NCI-H774 (cell line): Measurements from ENCODE around the gene TMPRSS7.
A peak's percentile ranks its signal among the peaks of the same experiment; 100 is the strongest.
"Not testable (repeated sequence)": the region's sequence is repeated elsewhere in the genome, so short reads cannot be mapped to it uniquely, and the experiment has no call there.

Experiments used
- DNase-seq: peaks from one replicate; lab custom pipeline; 2025; lab: John Stamatoyannopoulos, UW

Gene TMPRSS7

DNA sequence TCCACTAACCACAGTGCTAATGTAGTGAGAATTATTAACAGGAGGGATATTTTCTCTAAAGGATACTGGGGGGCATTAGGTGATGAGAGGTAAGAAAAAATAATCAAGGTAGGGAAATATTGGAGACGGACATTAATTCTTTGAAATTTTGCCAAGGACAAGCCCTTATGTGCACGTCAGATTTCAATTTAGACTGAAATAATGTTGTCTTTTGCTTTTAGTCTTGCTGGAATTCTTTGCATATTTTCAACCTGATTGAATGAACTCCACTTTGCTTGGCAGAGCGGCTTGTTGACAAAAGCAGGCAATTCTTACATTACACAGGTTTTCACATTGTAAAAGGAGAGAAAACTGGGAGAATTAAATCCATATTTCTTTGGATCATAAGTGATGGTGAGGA lies 26.6 kb downstream of the TMPRSS7 start:
- DNase-seq: no peak

DNA sequence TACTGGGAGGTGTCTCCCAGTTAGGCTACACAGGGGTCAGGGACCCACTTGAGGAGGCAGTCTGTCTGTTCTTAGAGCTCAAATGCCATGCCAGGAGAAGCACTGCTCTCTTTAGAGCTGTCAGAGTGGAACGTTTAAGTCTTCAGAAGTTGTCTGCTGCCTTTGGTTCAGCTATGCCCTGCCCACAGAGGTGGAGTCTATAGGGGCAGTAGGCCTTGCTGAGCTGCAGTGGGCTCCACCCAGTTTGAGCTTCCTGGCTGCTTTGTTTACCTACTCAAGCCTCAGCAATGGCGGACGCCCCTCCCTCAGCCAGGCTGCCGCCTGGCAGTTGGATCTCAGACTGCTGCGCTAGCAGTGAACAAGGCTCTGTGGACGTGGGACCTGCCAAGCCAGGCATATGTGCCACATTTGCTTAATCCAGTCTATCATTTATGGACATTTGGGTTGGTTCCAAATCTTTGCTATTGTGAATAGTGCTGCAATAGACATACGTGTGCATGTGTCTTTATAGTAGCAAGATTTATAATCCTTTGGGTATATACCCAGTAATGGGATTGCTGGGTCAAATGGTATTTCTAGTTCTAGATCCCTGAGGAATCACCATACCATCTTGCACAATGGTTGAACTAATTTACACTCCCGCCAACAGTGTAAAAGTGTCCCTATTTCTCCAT lies 38.0 kb downstream of the TMPRSS7 start:
- DNase-seq: not testable (repeated sequence)

DNA sequence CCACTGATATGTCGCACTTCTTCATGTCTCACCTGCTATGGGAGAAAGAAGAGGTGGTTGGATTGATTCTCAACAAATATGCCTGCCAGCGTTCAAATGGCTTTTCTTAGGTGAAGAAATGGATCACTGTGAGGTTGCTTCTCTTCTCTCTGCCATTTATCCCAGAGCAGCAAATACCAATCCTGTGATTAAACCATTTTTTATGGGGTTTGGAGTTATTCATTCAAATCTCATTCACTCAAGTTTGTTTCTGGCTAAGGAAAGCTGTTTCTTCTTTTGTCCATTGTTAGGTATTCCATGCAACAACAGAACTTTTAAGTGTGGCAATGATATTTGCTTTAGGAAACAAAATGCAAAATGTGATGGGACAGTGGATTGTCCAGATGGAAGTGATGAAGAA lies 39.5 kb downstream of the TMPRSS7 start:
- DNase-seq: no peak

DNA sequence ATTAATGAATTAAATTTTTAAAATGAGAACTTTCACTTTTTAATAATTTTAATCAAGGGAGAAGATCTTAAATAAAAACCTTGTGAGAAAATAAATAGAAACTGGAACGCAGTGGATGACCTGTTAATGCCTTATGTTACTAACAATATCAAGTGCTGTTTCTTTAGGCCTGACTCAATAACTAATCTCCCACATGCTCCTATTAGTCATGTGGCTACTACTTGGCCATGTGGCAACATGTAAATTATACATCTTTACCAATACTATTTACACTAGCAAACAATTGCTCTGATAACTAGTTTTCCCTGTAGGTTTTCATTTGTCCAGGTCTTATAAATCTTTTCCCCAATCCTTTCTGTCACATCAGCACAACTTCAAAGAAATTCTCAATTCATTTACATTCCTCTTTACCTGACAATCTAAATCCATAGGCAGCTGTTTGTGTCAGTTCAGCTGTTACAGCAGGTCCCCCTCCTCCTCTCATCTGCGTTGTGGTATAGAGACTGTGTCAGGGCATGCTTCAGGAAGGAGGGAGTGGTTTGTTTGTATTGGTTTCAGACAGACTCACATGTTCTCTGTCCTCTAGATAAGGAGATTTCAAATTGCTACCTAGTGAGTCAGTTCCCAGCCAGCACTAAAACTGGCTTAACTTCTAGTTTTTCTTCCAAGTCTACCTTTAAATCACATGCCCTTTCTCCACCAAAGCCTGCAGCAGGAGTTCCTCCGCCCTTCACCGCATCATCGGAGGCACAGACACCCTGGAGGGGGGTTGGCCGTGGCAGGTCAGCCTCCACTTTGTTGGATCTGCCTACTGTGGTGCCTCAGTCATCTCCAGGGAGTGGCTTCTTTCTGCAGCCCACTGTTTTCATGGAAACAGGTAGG lies 40.3 kb downstream of the TMPRSS7 start:
- no peak for DNase-seq

DNA sequence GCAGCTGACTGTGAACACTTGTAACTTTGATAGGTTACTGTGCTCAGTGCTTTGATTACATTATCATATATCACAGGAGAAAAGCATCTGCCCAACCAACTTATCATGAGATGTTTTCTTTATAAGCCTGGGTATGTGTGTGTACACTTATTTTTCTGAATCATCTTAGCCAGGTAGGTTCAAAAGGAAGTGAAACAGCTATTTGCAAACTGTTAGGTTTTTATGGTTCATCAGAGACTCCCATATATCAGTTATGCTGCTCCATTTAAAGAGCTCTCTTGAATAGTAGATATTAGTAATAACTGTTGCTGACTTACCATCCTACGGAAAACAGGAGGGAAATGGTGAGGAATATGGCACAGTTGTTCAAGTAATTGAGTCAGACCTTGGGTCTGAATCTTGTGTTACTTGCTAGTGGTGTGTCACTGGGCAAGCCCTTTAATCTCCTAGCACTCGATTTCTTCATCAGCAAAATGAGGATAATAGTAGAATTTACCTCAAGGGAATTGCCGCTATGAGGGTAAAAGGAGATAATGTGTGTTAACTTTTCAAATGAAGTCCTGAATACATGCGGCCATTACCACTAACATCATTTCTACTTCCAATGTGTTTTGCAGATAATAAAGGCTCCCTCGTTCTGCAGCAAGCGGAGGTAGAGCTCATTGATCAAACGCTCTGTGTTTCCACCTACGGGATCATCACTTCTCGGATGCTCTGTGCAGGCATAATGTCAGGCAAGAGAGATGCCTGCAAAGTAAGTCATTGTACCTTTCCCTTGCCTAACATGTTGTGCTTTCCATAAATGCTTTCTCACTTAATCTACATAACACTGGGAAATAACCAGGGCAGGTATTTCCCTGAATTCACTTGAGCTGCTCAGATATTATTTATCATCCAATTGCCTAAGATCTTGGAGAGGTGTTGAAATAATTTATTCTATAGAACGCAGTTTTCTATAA lies 43.9 kb downstream of the TMPRSS7 start:
- no peak for DNase-seq

DNA sequence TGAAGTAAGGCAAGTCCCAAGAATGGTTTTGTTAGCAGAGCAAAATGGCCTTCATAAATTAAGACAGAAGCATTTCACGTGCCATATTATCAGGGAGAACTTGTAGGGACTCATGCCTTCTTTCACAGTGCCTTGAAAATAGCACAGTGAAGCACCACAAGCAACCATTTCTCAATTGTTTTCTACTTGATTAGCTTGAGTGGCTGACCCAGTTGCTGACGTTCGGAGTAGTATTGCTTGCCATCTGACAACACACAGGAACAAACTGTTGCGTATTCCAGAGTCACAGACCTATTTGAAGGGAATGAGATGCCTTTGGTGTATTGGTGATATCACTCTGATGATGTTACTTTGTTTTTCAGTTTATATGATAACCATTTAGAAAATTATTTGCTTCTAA lies 48.7 kb downstream of the TMPRSS7 start:
- no peak for DNase-seq

DNA sequence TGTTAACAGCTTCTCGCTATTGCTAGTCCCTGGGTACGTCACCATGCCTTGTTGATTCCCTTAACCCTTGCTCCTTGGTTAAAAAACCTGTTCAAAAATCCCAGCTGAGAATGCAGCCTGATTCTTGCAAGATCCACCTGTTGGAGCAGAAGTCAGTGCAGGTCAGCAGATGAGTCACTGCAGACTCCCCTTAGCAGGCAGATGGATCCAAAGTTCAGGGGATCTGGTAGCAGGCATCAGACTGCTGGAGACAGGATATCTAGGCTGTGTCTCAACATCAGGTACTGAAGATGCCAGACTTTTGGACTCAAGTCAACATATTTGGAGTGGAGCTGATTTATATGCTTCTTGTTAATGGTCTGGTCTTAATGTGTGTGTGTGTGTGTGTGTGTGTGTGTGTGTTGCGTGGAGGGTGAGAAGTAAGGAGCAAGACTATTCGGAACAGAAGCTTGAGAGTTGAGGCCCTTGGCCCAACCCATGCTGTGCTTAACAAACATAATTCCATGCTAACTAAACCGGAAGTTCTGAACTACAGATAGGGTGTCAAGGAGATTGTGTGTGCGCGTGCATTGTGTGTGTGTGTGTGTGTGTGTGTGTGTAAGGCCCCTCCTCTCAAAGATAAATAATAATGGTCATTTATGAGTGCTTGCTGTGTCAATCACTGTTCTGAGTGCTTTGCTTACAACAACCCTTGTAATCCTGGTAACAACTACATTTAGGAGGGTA lies 50.6 kb downstream of the TMPRSS7 start:
- no peak for DNase-seq

DNA sequence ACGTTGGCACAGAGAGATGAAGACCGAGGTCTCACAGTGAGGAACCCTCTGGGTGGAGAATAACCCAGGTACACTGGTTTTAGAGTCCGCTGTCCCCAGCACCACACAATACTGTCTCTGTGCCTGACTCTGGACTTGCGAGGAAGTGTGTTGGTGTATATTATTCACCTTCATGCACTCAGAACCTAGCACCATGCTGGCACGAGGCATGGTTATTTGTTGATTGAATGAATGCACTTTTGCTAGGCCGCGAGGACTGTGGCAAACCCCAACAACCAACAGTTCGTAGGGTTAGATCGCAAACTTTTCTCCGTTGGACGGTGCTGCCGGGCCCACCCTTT lies 51.2 kb downstream of the TMPRSS7 start:
- no peak for DNase-seq

DNA sequence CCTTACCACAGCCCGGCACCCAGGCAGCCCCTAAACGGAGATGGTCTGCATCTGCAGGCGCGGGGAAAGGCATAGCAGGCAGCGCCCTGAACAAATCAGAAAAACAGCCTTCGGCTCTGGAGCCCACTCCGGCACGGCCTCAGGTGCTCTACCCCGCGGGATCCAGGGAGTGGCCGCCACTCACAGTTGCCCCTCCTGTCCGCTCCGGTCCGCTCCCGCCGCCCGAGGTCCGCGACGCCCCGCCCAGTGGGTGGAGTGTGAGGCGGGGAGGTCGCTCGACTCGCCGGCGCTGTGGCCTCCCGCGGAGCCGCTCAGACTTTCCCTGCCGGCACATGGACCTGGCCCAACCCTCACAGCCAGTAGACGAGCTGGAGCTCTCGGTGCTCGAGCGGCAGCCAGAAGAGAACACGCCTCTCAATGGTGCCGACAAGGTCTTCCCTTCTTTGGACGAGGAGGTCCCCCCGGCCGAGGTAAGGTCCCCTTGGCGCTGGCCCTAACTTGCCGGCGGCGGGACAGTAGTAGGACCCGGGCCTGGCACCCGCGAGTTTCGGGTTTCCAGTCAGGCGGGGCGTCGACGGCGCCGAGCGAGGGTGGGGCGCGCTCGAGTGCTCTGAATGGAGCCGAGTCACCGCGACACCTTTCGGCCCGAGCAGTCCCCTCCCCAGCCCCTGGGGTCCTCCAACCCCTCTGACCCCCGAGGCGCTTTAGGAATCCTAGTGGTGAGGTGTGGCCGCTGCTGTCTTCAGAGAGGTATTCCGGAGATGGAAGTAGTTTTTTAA lies 51.7 kb downstream of the TMPRSS7 start, which contains the start of gene C3orf52:
Gene C3orf52 (plus strand): TSS at position 314 of the 779 bp plus-strand sequence. CDS start 19 bp downstream, at position 333.
- peak; percentile 77 for DNase-seq

DNA sequence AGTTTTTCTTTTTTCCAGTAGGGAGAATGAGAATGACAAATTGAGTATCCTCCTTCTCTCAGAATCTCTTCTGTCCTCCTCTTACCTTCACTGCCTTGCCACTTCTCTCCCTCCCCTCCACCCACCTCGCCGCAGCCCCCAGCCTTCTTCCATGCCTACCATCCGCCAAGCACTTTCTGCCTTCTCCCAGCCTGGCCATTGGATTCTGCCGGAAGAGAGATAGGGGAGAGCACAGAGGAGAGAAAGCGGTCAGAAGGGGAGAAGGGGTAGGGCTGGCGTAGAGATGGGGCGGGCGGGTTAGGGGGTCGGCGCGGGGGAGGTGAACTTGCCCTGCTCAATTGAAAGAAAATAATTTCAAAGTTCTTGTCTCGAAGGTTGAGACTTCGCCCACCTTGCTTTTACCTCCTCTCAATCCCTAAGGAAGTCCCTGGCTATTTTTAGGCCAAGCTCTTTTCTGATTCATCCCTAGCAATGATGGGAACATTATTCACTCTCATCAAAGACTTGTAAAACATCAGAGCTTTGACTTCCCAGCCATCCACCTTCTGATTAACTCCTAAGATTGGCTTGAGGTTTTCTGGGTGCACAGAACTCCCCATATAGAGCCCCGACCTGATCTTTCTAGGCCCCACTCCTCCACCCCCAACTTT lies 52.5 kb downstream of the TMPRSS7 start:
- no peak for DNase-seq

DNA sequence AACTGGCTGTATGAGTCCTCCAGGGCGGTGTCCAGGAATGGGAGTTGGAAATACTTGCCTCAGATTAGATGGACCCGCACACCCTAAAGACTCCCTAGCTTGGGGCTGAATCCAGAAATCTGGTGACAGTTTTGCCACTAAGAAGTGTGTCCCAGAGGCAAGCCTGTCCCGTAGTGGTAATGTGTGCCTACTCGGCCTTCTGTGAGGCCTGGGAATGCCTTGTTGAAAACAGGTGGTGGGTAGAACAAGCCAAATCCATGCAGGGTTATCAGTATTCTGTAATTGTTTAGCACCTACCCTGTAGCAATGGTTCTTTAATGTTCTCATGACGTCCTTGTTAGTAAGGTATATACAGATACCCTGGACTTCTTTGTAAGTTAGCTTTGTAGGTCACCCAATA lies 53.2 kb downstream of the TMPRSS7 start:
- no peak for DNase-seq

DNA sequence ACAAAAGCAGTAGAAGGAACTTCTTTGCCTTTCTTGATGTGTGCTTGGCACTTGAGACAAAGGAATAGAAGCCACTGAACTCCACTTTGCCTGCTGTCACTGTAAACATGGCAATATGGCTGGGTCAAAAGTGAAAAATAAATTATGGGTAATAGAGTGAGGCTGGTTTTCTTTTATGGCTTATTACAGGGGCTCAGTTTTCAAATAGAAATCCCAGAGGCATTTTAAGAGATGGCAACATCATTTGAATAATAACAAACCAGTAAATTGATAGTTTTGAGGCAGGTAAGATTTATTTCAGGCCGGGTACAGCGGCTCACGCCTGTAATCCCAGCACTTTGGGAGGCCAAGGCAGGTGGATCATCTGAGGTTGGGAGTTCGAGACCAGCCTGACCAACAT lies 54.4 kb downstream of the TMPRSS7 start:
- DNase-seq: no peak

DNA sequence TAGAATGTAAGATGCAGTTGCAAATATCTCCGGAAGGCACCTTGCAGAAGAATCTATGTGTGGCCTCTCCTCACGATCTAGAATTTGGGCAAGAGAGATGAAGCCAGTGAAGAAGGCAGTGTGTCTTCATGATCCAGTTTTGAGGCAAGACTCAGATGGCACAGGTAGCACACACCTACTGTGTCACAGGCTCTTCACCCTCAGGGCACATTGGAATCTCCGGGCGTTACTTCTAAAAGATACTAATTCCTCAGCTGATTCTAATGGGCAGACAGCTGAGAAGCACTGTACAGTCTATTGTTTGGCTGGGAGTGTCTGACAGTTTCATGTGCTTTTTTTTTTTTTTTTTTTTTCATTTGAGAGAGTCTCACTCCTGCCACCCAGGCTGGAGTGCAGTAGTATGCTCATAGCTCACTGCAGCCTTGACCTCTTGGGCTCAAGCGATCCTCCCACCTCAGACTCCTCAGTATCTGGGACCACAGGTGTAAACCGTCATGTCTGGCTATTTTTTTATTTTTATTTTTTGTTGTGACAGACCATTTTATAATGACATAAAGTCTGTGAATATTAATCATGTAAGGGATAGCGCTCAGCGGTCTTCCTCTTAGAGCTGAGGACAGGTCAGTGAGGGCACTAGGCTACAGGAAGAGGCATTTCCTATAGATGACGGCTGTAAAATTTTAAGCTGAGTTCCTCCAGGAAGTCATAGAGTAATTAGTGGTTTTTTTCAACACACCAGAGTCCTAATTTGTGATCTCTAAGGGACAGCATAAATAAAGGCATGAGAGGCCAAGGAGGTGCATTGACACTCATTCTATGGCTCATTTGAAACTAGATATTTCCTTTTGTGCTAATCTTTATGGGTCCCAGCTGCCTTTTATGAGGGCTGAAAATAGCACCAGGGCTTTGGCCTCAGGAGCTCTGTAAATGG lies 55.7 kb downstream of the TMPRSS7 start:
- no peak for DNase-seq

DNA sequence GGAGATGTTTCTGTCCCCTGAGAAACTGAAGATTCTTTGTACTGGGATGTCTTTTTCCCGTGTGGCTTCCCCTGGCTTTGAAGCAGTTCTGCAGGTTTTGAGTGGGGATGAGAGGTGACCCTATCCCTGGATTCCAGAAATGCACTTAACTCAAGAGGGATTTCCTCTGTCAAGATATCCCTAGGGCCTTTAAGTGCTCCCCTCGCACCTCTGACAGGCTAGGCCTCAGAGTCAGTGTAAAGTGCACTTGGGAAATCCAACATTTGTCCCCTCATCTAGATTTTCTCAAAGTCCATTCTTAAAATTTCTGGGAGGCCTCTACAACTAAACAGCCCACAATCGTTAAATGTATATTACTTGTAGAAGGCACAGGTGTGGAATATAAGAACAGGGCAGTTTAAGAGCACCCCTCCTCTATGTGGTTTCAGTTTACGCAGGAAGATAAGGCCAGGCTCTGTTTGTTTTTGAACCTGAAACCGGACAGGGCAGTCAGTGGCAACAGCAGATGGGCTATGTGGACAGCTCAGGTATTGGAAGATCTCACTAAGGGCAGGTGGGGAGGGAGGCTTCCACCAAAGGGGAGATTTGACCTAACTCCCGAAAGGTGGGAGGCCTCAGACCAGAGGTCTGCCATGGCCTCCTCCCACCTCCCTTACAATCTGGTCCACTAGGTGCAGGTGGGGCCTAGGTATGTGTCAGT lies 56.5 kb downstream of the TMPRSS7 start:
- DNase-seq: no peak

DNA sequence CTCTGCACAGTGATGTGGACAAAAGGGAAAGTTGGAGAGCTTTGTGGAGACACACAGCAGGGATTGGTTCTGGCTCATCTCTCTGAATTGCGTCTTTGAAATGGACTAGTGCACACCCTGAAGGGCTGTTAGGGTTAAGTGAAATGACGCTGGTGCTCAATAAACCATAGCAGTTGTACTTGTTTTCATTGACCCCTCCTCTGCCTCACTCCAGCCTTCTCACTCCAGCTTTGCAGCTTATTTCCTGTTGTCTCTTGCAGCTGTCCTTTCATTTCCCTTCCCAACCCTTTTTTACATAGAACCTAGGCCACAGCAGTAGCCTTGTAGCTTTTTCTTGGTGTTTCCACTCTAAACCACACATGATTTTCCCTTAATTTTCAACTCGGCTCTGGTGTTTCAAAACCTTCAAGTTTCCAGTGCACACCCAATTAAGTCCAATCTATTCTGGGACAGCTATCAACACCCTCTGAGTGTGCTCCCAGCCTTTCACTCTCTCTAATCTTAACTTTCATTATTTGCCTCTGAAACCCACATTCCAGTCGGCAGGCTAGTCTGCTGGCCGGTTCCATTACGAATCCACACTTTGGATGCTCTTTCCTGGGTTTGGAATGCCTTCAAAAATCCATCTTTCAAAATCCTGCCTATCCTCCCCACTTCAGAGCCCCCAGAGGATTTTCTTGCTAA lies 58.1 kb downstream of the TMPRSS7 start:
- DNase-seq: no peak

DNA sequence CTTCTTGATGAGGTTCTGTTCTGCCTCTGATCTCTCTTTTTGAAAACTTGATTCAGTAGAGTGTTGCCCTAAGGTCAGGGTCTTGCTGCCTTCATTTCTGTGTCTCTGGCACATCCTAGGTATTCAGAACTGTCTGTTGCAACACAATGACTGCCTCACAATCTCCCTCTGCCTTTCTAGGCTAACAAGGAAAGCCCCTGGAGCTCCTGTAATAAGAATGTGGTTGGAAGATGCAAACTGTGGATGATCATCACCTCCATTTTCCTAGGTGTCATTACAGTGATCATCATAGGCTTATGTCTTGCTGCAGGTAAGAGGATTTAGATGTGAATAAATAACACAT lies 58.6 kb downstream of the TMPRSS7 start:
- DNase-seq: no peak

DNA sequence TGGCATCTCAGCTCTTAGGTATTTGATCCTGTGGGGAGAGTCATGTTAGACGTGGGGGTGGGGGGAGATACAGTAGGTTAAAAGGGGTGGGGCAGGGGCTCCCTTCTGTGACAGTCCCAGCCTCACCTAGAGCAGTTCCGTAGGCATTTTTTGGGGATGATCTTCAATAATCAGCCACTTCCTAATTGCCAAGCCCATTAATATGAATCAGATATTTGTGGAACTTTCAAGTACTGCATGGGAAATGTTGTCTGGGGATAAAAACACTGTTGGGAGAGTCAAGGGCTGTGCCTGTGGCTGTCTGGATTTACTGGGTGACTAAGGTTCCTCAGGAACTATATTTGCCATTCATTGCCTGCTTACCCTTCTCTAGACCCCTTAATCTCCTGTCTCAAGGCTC lies 61.2 kb downstream of the TMPRSS7 start:
- DNase-seq: no peak

DNA sequence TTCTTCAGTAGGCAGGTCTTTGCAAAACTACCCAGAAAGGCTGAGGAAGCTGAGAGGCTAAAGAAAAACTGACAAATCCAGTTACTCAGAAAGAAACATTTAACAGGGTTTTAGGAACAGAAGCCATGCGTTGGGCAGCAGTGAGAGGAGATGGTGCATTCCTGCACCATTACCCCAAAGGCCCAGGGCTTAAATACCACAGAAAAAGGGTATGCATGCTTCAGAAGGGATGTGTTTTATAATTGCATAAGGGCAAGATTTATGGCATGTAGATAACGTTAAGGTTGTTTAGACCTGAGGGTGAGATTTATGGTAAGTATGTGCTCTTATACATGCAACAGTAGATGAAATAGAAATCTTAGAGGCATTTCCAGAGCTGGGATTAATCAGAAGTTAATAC lies 61.6 kb downstream of the TMPRSS7 start:
- DNase-seq: no peak
